ENCODE results near the gene TACC3. TPM values are rescaled to one million over a fixed set of nuclear protein-coding genes. Genes with fewer than 3 reads are reported as not detected.
A peak's percentile ranks its signal among the peaks of the same experiment; 100 is the strongest.

TACC3 gene
- total RNA-seq, 1 experiment from 2014 or later, result 207 TPM

DNA sequence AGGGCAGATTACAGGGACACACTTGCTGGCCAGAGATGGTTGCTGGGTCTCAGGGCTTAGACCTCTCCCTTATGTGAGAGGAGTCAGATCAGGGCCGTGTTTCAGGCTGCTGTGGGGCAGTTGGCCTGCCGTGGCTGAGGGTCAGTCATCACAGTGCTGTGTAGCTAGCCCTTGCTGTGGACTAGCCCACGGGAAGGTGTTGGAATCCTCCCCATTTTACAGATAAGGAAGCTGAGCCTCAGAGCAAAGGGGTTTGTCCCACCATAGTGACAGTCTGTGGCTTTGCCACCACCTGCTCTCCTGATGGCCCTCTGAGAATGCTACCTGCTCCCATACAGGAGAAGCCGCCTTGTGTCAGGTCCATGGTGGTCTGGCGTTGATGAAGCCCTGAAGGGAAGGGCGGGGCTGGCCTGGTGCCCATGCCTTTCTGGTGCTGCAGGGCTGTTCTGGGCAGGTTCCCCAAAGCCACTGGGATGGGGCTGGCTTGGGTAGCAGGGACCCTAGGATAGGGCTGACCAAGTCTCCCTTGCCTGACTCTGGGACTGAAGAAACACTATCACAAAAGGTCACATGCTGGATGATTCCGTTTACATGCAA, 34.8 kb upstream of the TACC3 start:
- Mint-ChIP-seq H3K4me3 (peak overlapping the region; percentile 35; the same call in 1 of the 2 replicates), H3K27me3 (ENCODE audit: low read depth) (peaks cover 20% of the 10 kb centered on the region), H3K4me1 (peaks cover 16% of the 10 kb centered on the region), H3K27ac (no peak overlapping the region; the same call in 1 of the 2 replicates), H3K36me3 (peaks cover 12% of the 10 kb centered on the region), H3K9me3 (no peaks in the 10 kb centered on the region)
- DNase-seq (ENCODE audit: low spot score) (no peak), ATAC-seq (no peak)
- TF ChIP-seq ZNF263 (CRISPR knock-in tag; IDR thresholded peaks at IDR 0.05; ENCODE audit: low read depth) (no peak), NFATC4 (CRISPR knock-in tag; IDR thresholded peaks at IDR 0.05) (no peak), ESRRA (CRISPR knock-in tag; IDR thresholded peaks at IDR 0.05; ENCODE audit: borderline replicate concordance) (no peak), GTF2I (CRISPR knock-in tag; conservative IDR thresholded peaks at IDR 0.05) (no peak), ZNF317 (CRISPR knock-in tag; IDR thresholded peaks at IDR 0.05; ENCODE audit: borderline replicate concordance, low read depth) (no peak), ZNF416 (CRISPR knock-in tag; IDR thresholded peaks at IDR 0.05) (no peak), ZNF121 (CRISPR knock-in tag; IDR thresholded peaks at IDR 0.05) (no peak), TEAD1 (CRISPR knock-in tag; IDR thresholded peaks at IDR 0.05) (no peak), SP1 (CRISPR knock-in tag; conservative IDR thresholded peaks at IDR 0.05) (no peak), ETV6 (CRISPR knock-in tag; IDR thresholded peaks at IDR 0.05) (no peak)
- TF ChIP-seq, protein P1, sequence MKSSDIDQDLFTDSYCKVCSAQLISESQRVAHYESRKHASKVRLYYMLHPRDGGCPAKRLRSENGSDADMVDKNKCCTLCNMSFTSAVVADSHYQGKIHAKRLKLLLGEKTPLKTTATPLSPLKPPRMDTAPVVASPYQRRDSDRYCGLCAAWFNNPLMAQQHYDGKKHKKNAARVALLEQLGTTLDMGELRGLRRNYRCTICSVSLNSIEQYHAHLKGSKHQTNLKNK (CRISPR knock-in tag; IDR thresholded peaks at IDR 0.05), result no peak
- TF ChIP-seq, protein P2, sequence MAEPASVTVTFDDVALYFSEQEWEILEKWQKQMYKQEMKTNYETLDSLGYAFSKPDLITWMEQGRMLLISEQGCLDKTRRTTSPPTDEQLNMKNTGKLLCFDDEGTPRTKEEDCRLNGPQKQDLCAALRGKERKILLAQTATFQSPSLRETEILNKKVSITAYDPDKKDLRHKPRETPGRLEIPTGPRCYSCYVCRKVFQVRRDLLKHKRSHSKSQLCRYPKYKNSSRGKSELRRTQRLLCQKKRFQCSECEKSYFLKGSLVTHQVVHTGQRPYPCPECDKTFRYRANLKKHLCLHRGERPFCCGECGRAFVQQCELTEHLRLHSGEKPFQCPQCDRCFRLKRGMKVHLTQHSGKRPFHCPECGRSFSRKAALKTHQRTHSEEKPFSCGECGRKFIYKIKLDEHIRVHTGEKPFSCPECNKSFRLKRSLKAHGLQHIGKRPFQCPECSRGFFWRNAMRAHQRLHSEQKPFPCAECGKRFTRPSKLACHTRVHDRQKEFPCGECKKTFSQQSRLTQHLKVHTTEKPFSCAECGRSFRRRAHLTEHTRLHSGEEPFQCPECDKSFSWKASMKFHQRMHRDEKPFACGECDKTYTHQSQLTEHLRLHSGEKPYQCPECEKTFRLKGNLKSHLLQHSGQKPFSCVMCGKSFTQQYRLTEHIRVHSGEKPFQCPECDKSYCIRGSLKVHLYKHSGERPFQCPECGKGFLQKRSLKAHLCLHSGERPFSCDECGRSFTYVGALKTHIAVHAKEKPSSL (CRISPR knock-in tag; conservative IDR thresholded peaks at IDR 0.05), result no peak
- TF ChIP-seq, protein P3, sequence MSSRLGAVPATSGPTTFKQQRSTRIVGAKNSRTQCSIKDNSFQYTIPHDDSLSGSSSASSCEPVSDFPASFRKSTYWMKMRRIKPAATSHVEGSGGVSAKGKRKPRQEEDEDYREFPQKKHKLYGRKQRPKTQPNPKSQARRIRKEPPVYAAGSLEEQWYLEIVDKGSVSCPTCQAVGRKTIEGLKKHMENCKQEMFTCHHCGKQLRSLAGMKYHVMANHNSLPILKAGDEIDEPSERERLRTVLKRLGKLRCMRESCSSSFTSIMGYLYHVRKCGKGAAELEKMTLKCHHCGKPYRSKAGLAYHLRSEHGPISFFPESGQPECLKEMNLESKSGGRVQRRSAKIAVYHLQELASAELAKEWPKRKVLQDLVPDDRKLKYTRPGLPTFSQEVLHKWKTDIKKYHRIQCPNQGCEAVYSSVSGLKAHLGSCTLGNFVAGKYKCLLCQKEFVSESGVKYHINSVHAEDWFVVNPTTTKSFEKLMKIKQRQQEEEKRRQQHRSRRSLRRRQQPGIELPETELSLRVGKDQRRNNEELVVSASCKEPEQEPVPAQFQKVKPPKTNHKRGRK (CRISPR knock-in tag; IDR thresholded peaks at IDR 0.05; ENCODE audit: borderline replicate concordance), result no peak
- TF ChIP-seq, protein P4, sequence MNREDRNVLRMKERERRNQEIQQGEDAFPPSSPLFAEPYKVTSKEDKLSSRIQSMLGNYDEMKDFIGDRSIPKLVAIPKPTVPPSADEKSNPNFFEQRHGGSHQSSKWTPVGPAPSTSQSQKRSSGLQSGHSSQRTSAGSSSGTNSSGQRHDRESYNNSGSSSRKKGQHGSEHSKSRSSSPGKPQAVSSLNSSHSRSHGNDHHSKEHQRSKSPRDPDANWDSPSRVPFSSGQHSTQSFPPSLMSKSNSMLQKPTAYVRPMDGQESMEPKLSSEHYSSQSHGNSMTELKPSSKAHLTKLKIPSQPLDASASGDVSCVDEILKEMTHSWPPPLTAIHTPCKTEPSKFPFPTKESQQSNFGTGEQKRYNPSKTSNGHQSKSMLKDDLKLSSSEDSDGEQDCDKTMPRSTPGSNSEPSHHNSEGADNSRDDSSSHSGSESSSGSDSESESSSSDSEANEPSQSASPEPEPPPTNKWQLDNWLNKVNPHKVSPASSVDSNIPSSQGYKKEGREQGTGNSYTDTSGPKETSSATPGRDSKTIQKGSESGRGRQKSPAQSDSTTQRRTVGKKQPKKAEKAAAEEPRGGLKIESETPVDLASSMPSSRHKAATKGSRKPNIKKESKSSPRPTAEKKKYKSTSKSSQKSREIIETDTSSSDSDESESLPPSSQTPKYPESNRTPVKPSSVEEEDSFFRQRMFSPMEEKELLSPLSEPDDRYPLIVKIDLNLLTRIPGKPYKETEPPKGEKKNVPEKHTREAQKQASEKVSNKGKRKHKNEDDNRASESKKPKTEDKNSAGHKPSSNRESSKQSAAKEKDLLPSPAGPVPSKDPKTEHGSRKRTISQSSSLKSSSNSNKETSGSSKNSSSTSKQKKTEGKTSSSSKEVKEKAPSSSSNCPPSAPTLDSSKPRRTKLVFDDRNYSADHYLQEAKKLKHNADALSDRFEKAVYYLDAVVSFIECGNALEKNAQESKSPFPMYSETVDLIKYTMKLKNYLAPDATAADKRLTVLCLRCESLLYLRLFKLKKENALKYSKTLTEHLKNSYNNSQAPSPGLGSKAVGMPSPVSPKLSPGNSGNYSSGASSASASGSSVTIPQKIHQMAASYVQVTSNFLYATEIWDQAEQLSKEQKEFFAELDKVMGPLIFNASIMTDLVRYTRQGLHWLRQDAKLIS (CRISPR knock-in tag; IDR thresholded peaks at IDR 0.05; ENCODE audit: borderline replicate concordance), result no peak
- TF ChIP-seq, protein P5, sequence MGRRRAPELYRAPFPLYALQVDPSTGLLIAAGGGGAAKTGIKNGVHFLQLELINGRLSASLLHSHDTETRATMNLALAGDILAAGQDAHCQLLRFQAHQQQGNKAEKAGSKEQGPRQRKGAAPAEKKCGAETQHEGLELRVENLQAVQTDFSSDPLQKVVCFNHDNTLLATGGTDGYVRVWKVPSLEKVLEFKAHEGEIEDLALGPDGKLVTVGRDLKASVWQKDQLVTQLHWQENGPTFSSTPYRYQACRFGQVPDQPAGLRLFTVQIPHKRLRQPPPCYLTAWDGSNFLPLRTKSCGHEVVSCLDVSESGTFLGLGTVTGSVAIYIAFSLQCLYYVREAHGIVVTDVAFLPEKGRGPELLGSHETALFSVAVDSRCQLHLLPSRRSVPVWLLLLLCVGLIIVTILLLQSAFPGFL (CRISPR knock-in tag; IDR thresholded peaks at IDR 0.05; ENCODE audit: borderline replicate concordance), result no peak
- CTCF ChIA-PET, result no interaction called here
- POLR2A ChIA-PET, result no interaction called here

DNA sequence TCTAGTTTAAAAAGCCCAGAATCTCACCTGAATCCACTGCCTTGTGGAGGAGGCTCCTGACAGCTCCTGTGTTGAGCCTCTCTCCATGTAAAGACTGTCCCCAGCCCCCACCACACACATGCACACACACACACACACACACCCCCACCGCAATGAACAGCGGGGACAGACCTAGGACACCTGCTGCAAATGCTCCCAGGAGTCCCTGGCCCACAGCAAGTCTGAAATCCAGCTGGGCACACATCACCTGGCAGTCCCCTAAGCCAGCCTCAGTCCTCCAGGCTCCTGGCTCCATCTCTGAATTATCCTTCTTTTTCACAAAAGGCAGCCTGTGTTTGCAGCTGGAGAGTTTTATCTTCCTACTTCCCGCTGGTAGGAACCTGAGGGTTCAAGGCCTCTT, 30.6 kb upstream of the TACC3 start:
- H3K4me3 Mint-ChIP-seq, result no peak overlapping the region
- no peaks in the 10 kb centered on the region for H3K9me3 Mint-ChIP-seq
- no peak overlapping the region for H3K27ac Mint-ChIP-seq
- CTCF ChIA-PET, result interaction anchor here (1.8 kb wide), 1 partner anchor 39 kb away, joined by 7 read pairs; no protein-coding TSS in a partner anchor
- peaks cover 42% of the 10 kb centered on the region for H3K36me3 Mint-ChIP-seq
- DNase-seq (ENCODE audit: low spot score) (no peak), ATAC-seq (no peak)
- peaks cover 7% of the 10 kb centered on the region for H3K4me1 Mint-ChIP-seq
- H3K27me3 Mint-ChIP-seq (ENCODE audit: low read depth), result no peaks in the 10 kb centered on the region
- POLR2A ChIA-PET, result no interaction called here
- TF ChIP-seq ELF4 (CRISPR knock-in tag; IDR thresholded peaks at IDR 0.05; ENCODE audit: low read depth), result no peak
- TF ChIP-seq NR3C1 (CRISPR knock-in tag; conservative IDR thresholded peaks at IDR 0.05; ENCODE audit: low read depth), result no peak
- no peak for TF ChIP-seq SMAD4 (CRISPR knock-in tag; IDR thresholded peaks at IDR 0.05)
- TF ChIP-seq, protein P6, sequence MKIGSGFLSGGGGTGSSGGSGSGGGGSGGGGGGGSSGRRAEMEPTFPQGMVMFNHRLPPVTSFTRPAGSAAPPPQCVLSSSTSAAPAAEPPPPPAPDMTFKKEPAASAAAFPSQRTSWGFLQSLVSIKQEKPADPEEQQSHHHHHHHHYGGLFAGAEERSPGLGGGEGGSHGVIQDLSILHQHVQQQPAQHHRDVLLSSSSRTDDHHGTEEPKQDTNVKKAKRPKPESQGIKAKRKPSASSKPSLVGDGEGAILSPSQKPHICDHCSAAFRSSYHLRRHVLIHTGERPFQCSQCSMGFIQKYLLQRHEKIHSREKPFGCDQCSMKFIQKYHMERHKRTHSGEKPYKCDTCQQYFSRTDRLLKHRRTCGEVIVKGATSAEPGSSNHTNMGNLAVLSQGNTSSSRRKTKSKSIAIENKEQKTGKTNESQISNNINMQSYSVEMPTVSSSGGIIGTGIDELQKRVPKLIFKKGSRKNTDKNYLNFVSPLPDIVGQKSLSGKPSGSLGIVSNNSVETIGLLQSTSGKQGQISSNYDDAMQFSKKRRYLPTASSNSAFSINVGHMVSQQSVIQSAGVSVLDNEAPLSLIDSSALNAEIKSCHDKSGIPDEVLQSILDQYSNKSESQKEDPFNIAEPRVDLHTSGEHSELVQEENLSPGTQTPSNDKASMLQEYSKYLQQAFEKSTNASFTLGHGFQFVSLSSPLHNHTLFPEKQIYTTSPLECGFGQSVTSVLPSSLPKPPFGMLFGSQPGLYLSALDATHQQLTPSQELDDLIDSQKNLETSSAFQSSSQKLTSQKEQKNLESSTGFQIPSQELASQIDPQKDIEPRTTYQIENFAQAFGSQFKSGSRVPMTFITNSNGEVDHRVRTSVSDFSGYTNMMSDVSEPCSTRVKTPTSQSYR (CRISPR knock-in tag; IDR thresholded peaks at IDR 0.05), result no peak
- TF ChIP-seq ZNF232 (CRISPR knock-in tag; IDR thresholded peaks at IDR 0.05), result no peak
- TF ChIP-seq, protein P7, sequence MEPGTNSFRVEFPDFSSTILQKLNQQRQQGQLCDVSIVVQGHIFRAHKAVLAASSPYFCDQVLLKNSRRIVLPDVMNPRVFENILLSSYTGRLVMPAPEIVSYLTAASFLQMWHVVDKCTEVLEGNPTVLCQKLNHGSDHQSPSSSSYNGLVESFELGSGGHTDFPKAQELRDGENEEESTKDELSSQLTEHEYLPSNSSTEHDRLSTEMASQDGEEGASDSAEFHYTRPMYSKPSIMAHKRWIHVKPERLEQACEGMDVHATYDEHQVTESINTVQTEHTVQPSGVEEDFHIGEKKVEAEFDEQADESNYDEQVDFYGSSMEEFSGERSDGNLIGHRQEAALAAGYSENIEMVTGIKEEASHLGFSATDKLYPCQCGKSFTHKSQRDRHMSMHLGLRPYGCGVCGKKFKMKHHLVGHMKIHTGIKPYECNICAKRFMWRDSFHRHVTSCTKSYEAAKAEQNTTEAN (CRISPR knock-in tag; IDR thresholded peaks at IDR 0.05), result no peak
- no peak for TF ChIP-seq TEAD4 (CRISPR knock-in tag; IDR thresholded peaks at IDR 0.05)
- no peak for TF ChIP-seq NFYB (CRISPR knock-in tag; conservative IDR thresholded peaks at IDR 0.05; ENCODE audit: low read depth)

All from WTC11 (cell line).